ENCODE data around the gene LYL1. TPM values are rescaled to one million over a fixed set of nuclear protein-coding genes. Genes with fewer than 3 reads are reported as not detected.
A peak's percentile ranks its signal among the peaks of the same experiment; 100 is the strongest.

Gene LYL1
- total and polyA plus RNA-seq, 2 of the 13 experiments (the other 11 are each of a cell fraction or from before 2014, with no cell fraction given), result 0.75 to 0.92 TPM

DNA sequence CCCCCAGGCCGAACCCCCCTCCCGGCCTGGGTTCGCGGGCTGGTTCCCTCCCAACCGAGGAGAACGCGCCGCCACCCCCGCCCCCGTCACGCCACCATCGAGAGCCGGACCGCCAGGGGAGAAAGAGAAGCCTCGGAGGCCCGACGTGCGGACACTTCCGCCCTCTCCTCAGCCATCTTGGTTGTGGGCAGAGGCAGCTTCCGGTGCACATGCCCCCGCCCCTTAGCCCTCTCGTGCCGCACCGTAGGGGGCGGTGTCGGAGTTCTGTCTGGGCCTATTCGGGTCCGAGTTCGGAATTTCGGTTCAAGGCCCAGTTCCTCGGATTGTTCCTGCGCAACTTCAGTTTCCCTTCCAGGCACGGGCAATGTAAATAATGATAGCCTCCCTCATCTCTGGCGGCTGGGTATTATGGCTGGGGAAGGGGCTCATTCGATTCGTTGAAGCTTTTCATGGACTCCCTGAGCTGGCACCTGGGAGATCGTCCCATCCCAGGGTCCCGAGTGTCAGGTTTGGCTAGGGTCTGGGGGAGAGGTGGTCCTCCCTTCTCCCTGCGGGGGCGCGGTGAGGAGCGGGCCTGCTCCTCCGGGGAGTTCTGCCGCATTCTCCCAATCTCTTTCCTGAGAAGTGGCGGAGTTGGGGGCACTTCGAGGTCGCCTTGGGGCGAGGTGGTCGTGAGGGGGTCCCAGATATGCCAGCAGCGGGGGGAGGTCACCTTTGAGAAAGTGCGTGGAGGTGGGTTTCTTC, 47.7 kb upstream of the LYL1 start, which contains the start of the genes IER2 and STX10 (continued):
- peak; percentile 75; the same call in 1 of the 2 replicates for TF ChIP-seq ZSCAN31 (CRISPR knock-in tag; IDR thresholded peaks at IDR 0.05; ENCODE audit: low read depth)
- 0 out of 2 replicates have a peak, but pooled peaks have one; percentile 71 for TF ChIP-seq ZSCAN30 (CRISPR knock-in tag; IDR thresholded peaks at IDR 0.05)
- no peak for TF ChIP-seq ZNF724P (CRISPR knock-in tag; IDR thresholded peaks at IDR 0.05; ENCODE audit: borderline replicate concordance)
- TF ChIP-seq CHD4 (IDR thresholded peaks at IDR 0.05; ENCODE audit: borderline replicate concordance, low read length), result no peak
- no peak for TF ChIP-seq MAFF (IDR thresholded peaks at IDR 0.05; ENCODE audit: low read depth, low read length)
- TF ChIP-seq RAD51 (IDR thresholded peaks at IDR 0.05; ENCODE audit: borderline replicate concordance), result no peak
- TF ChIP-seq ZNF850 (CRISPR knock-in tag; conservative IDR thresholded peaks at IDR 0.05), result 0 out of 2 replicates have a peak, but pooled peaks have one; percentile 70
- TF ChIP-seq DRAP1 (CRISPR knock-in tag; IDR thresholded peaks at IDR 0.05), result peak; percentile 43; the same call in 1 of the 2 replicates
- TF ChIP-seq HOXA5 (CRISPR knock-in tag; IDR thresholded peaks at IDR 0.05), result no peak
- no peak for TF ChIP-seq SMARCC2 (IDR thresholded peaks at IDR 0.05)
- peak; percentile 41; the same call in 1 of the 2 replicates for TF ChIP-seq ZNF550 (CRISPR knock-in tag; IDR thresholded peaks at IDR 0.05; ENCODE audit: borderline replicate concordance)
- TF ChIP-seq ZNF333 (CRISPR knock-in tag; IDR thresholded peaks at IDR 0.05; ENCODE audit: borderline replicate concordance), result peak; percentile 54; the same call in 1 of the 2 replicates
- peak; percentile 87; the same call in 1 of the 2 replicates for TF ChIP-seq ZSCAN9 (CRISPR knock-in tag; IDR thresholded peaks at IDR 0.05; ENCODE audit: borderline replicate concordance)
- TF ChIP-seq ZNF546 (CRISPR knock-in tag; conservative IDR thresholded peaks at IDR 0.05), result no peak
- TF ChIP-seq U2AF2 (IDR thresholded peaks at IDR 0.05; ENCODE audit: low read depth, low read length), result no peak
- TF ChIP-seq NKX3-1 (CRISPR knock-in tag; IDR thresholded peaks at IDR 0.05), result 0 out of 2 replicates have a peak, but pooled peaks have one; percentile 52
- peak; percentile 79; the same call in 1 of the 2 replicates for TF ChIP-seq SNAPC2 (CRISPR knock-in tag; IDR thresholded peaks at IDR 0.05)
- TF ChIP-seq ZNF451 (CRISPR knock-in tag; IDR thresholded peaks at IDR 0.05), result peak; percentile 39; the same call in 1 of the 2 replicates
- 0 out of 2 replicates have a peak, but pooled peaks have one; percentile 24 for TF ChIP-seq ZNF678 (CRISPR knock-in tag; IDR thresholded peaks at IDR 0.05)
- no peak for TF ChIP-seq HHEX (CRISPR knock-in tag; IDR thresholded peaks at IDR 0.05)
- no peak for TF ChIP-seq BRCA1 (CRISPR knock-in tag; IDR thresholded peaks at IDR 0.05)
- no peak for TF ChIP-seq ZNF576 (CRISPR knock-in tag; IDR thresholded peaks at IDR 0.05)
- TF ChIP-seq ATF5 (CRISPR knock-in tag; IDR thresholded peaks at IDR 0.05; ENCODE audit: low read depth), result no peak
- TF ChIP-seq NONO (IDR thresholded peaks at IDR 0.05), result no peak
- TF ChIP-seq NONO (CRISPR knock-in tag; conservative IDR thresholded peaks at IDR 0.05), result peak; percentile 88
- TF ChIP-seq, protein P1, sequence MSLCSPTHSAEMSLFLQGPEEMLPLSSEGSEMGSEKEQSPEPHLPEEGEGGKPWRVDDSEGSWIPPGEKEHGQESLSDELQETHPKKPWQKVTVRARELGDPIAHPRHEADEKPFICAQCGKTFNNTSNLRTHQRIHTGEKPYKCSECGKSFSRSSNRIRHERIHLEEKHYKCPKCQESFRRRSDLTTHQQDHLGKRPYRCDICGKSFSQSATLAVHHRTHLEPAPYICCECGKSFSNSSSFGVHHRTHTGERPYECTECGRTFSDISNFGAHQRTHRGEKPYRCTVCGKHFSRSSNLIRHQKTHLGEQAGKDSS (CRISPR knock-in tag; IDR thresholded peaks at IDR 0.05; ENCODE audit: borderline replicate concordance, low read depth), result peak; percentile 75
- no peak for TF ChIP-seq KLF15 (CRISPR knock-in tag; IDR thresholded peaks at IDR 0.05; ENCODE audit: borderline replicate concordance)
- TF ChIP-seq ZNF335 (CRISPR knock-in tag; IDR thresholded peaks at IDR 0.05), result peak; percentile 79
- 0 out of 2 replicates have a peak, but pooled peaks have one; percentile 51 for TF ChIP-seq TSC22D2 (CRISPR knock-in tag; IDR thresholded peaks at IDR 0.05; ENCODE audit: borderline replicate concordance)
- TF ChIP-seq NFYB (CRISPR knock-in tag; IDR thresholded peaks at IDR 0.05), result peak; percentile 26; the same call in 1 of the 2 replicates
